ENCODE results near the gene MRPS30.
"Not testable (repeated sequence)": the region's sequence is repeated elsewhere in the genome, so short reads cannot be mapped to it uniquely, and the experiment has no call there.

Gene MRPS30

GRCh38 chr5:44821164-44821563, 12.4 kb downstream of the MRPS30 start:
- no peak for DNase-seq (ENCODE audit: low spot score)

- not testable (repeated sequence) for DNase-seq (ENCODE audit: low spot score)
These were observed 15.9 kb downstream of the MRPS30 start for GRCh38 chr5:44824662-44825061.

GRCh38 chr5:44827681-44828080, 18.9 kb downstream of the MRPS30 start:
- DNase-seq (ENCODE audit: low spot score): no peak

- no peak for DNase-seq (ENCODE audit: low spot score)
These were observed 20.0 kb downstream of the MRPS30 start for GRCh38 chr5:44828719-44829118.

GRCh38 chr5:44830951-44831350, 22.2 kb downstream of the MRPS30 start:
- DNase-seq (ENCODE audit: low spot score): no peak

GRCh38 chr5:44833249-44833648, 24.5 kb downstream of the MRPS30 start:
- DNase-seq (ENCODE audit: low spot score): peak; percentile 24

GRCh38 chr5:44835693-44836092, 26.9 kb downstream of the MRPS30 start:
- DNase-seq (ENCODE audit: low spot score): no peak

GRCh38 chr5:44839018-44839681, 30.4 kb downstream of the MRPS30 start:
- DNase-seq (ENCODE audit: low spot score): no peak

GRCh38 chr5:44842496-44843282, 33.9 kb downstream of the MRPS30 start:
- no peak for DNase-seq (ENCODE audit: low spot score)

- DNase-seq (ENCODE audit: low spot score): no peak
These were observed 36.0 kb downstream of the MRPS30 start for GRCh38 chr5:44844744-44845143.

- DNase-seq (ENCODE audit: low spot score): no peak
These were observed 37.0 kb downstream of the MRPS30 start for GRCh38 chr5:44845777-44846176.

GRCh38 chr5:44847206-44847852, 38.6 kb downstream of the MRPS30 start:
- no peak for DNase-seq (ENCODE audit: low spot score)

GRCh38 chr5:44860267-44860666, 51.5 kb downstream of the MRPS30 start:
- DNase-seq (ENCODE audit: low spot score): no peak

- DNase-seq (ENCODE audit: low spot score): no peak
These were observed 54.1 kb downstream of the MRPS30 start for GRCh38 chr5:44862808-44863207.
